Measurements from ENCODE around the gene DDB1. TPM values are rescaled to one million over a fixed set of nuclear protein-coding genes. Genes with fewer than 3 reads are reported as not detected.
A peak's percentile ranks its signal among the peaks of the same experiment; 100 is the strongest.

Gene DDB1
- 126 TPM for polyA plus RNA-seq (2012; ENCODE audit: missing spikeins)

- TF ChIP-seq TAF1 (IDR thresholded peaks at IDR 0.05; ENCODE audit: borderline replicate concordance, low read depth, low read length), result peak; percentile 86
- TF ChIP-seq POLR2A (IDR thresholded peaks at IDR 0.05; ENCODE audit: low read depth, low read length), result peak; percentile 91
- peak; percentile 89 for TF ChIP-seq POLR2AphosphoS5 (IDR thresholded peaks at IDR 0.05; ENCODE audit: low read depth, low read length)
- peak; percentile 93 for FAIRE-seq
- DNase-seq (ENCODE audit: insufficient read length), result peak; percentile 97
These were observed at the start of gene DDB1, which contains the start of gene TKFC for GRCh38 chr11:61332797-61333549. TSS of gene DDB1 (minus strand) at chr11:61333105. CDS start at chr11:61332968, 137 bp downstream. TSS of gene TKFC (plus strand) at chr11:61333228. CDS start at chr11:61334729, 1,501 bp downstream.

DNA sequence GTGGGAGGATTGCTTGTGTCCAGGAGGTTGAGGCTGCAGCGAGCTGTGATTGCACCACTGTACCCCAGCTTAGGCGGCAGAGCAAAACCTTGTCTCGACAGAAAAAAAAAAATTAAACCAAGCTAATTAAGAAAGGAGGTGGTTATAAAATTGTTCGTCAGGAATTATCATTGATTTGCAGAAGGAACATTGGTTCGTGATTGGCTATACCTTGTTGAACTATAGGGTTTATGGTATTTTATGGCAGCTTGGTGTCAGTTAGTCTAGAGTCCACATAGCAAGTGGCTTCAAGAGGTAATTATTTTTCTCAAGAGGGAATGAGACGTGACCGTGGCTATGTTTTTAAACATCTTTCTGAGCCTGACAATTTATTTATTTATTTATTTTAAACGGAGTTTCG lies 48.0 kb upstream of the DDB1 start:
- no peak for TF ChIP-seq POLR2AphosphoS5 (IDR thresholded peaks at IDR 0.05; ENCODE audit: low read depth, low read length)
- TF ChIP-seq POLR2A (IDR thresholded peaks at IDR 0.05; ENCODE audit: low read depth, low read length), result no peak
- TF ChIP-seq TAF1 (IDR thresholded peaks at IDR 0.05; ENCODE audit: borderline replicate concordance, low read depth, low read length), result no peak
- DNase-seq (ENCODE audit: insufficient read length), result no peak
- no peak for FAIRE-seq

DNA sequence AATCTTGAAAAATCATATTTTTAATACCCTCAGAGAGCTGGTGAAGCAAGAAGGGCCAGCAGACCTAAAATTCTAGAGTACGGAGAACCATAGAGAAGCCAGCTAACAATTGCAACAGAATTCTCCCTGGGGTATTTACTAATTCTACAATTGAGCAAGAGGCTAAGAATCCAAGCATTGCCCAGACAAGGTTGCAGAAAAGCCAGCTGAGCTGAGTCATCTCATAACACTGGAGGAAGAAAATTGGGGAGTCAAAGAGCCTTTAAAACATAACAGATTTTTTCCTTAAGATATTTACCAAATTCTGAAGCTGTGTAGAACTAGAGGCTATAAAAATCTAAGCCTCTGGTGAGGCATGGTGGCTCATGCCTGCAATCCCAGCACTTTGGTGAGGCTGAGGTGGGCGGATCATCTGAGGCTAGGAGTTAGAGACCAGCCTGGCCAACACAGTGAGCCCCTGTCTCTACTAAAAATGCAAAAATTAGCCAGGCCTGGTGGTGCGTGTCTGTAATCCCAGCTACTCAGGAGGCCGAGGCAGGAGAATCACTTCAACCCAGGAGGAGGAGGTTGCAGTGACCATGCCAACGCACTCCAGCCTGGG lies 45.9 kb upstream of the DDB1 start:
- FAIRE-seq (no peak), DNase-seq (ENCODE audit: insufficient read length) (no peak)
- no peak for TF ChIP-seq POLR2A (IDR thresholded peaks at IDR 0.05; ENCODE audit: low read depth, low read length)
- TF ChIP-seq TAF1 (IDR thresholded peaks at IDR 0.05; ENCODE audit: borderline replicate concordance, low read depth, low read length), result no peak
- no peak for TF ChIP-seq POLR2AphosphoS5 (IDR thresholded peaks at IDR 0.05; ENCODE audit: low read depth, low read length)

GRCh38 chr11:61377461-61378160 lies 44.7 kb upstream of the DDB1 start:
- no peak for FAIRE-seq
- no peak for DNase-seq (ENCODE audit: insufficient read length)
- TF ChIP-seq POLR2AphosphoS5 (IDR thresholded peaks at IDR 0.05; ENCODE audit: low read depth, low read length) (no peak), POLR2A (IDR thresholded peaks at IDR 0.05; ENCODE audit: low read depth, low read length) (no peak), TAF1 (IDR thresholded peaks at IDR 0.05; ENCODE audit: borderline replicate concordance, low read depth, low read length) (no peak)

DNA sequence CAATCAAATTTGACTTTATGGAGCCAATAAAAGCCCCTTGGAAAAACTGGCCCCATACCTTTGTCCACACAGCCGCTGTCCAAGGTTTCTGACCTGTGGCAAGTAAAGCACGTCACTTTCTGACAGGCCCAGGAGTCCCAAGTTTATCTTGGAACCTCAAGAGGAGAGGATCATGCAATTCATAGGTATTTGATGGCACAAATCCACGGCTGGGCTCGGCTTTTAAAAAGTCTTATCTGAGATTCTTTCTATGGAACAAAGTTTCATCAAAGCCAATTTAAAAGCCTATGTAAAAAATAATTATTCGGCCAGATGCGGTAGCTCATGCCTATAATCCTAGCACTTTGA lies 42.8 kb upstream of the DDB1 start:
- TF ChIP-seq TAF1 (IDR thresholded peaks at IDR 0.05; ENCODE audit: borderline replicate concordance, low read depth, low read length) (no peak), POLR2AphosphoS5 (IDR thresholded peaks at IDR 0.05; ENCODE audit: low read depth, low read length) (no peak), POLR2A (IDR thresholded peaks at IDR 0.05; ENCODE audit: low read depth, low read length) (no peak)
- FAIRE-seq, result no peak
- no peak for DNase-seq (ENCODE audit: insufficient read length)

DNA sequence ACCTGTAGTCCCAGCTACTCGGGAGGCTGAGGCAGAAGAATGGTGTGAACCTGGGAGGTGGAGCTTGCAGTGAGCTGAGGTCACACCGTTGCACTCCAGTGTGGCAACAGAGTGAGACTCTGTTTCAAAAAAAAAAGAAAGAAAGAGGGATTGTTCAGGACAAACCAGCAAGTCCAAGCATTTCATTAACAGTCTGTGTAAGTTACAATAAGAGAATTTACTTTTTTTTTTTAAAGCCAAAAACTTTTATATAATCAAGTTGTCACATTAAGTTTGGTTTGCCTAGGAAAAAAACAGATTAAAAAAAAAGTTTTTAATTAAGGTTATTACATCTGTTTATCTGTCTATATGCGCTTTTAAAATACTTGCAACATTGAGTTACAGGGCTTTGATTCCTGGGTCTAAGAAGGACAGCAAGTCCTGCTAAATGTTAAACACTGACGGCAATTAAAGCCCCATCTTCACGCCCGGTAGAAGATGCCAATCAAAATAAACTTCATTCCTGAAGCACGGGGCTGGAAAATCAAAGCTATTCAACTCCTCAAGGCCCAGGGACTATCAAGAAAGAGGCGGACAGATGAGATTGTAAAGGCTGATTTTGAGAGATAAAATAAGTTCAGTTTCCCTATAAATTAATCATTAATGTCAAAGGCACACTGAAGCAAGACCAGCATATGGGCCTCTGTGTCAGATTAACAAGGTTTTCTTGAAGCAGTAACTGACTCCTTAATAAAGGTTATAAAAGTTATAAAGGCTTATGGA lies 39.9 kb upstream of the DDB1 start:
- no peak for TF ChIP-seq TAF1 (IDR thresholded peaks at IDR 0.05; ENCODE audit: borderline replicate concordance, low read depth, low read length)
- TF ChIP-seq POLR2AphosphoS5 (IDR thresholded peaks at IDR 0.05; ENCODE audit: low read depth, low read length), result no peak
- TF ChIP-seq POLR2A (IDR thresholded peaks at IDR 0.05; ENCODE audit: low read depth, low read length), result no peak
- no peak for FAIRE-seq

GRCh38 chr11:61370349-61371005 lies 37.6 kb upstream of the DDB1 start:
- TF ChIP-seq POLR2AphosphoS5 (IDR thresholded peaks at IDR 0.05; ENCODE audit: low read depth, low read length) (no peak), POLR2A (IDR thresholded peaks at IDR 0.05; ENCODE audit: low read depth, low read length) (no peak), TAF1 (IDR thresholded peaks at IDR 0.05; ENCODE audit: borderline replicate concordance, low read depth, low read length) (no peak)
- FAIRE-seq, result no peak
- no peak for DNase-seq (ENCODE audit: insufficient read length)

More for the DNA sequence above, 39.9 kb upstream of the DDB1 start:
- DNase-seq (ENCODE audit: insufficient read length), result no peak

- FAIRE-seq (no peak), DNase-seq (ENCODE audit: insufficient read length) (no peak)
- TF ChIP-seq POLR2AphosphoS5 (IDR thresholded peaks at IDR 0.05; ENCODE audit: low read depth, low read length), result no peak
- peak; percentile 15; the same call in 1 of the 2 replicates for TF ChIP-seq POLR2A (IDR thresholded peaks at IDR 0.05; ENCODE audit: low read depth, low read length)
These were observed 36.8 kb upstream of the DDB1 start for GRCh38 chr11:61369372-61370348.

DNA sequence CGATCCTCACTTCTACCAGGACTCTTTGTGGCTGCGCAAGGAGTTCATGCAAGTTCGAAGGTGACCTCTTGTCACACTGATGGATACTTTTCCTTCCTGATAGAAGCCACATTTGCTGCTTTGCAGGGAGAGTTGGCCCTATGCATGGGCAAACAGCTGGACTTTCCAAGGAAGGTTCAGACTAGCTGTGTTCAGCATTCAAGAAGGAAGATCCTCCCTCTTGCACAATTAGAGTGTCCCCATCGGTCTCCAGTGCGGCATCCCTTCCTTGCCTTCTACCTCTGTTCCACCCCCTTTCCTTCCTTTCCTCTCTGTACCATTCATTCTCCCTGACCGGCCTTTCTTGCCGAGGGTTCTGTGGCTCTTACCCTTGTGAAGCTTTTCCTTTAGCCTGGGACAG lies 35.7 kb upstream of the DDB1 start:
- DNase-seq (ENCODE audit: insufficient read length), result no peak
- no peak for FAIRE-seq
- no peak for TF ChIP-seq POLR2AphosphoS5 (IDR thresholded peaks at IDR 0.05; ENCODE audit: low read depth, low read length)
- no peak for TF ChIP-seq POLR2A (IDR thresholded peaks at IDR 0.05; ENCODE audit: low read depth, low read length)

GRCh38 chr11:61367406-61367805 lies 34.5 kb upstream of the DDB1 start:
- DNase-seq (ENCODE audit: insufficient read length) (no peak), FAIRE-seq (no peak)
- no peak for TF ChIP-seq POLR2AphosphoS5 (IDR thresholded peaks at IDR 0.05; ENCODE audit: low read depth, low read length)
- no peak for TF ChIP-seq POLR2A (IDR thresholded peaks at IDR 0.05; ENCODE audit: low read depth, low read length)

Measured in GM12892 (cell line).